ENCODE data around the gene SLC7A1.

GRCh38 chr13:29524176-29524575 lies 71.3 kb downstream of the SLC7A1 start:
- no peak for TF ChIP-seq CTCF (conservative IDR thresholded peaks at IDR 0.05; ENCODE audit: low read depth, low read length)
- no peak for TF ChIP-seq POLR2A (IDR thresholded peaks at IDR 0.05; ENCODE audit: low read depth, low read length)
- no peak for TF ChIP-seq RFX5 (IDR thresholded peaks at IDR 0.05; ENCODE audit: low read depth, low read length)
- no peak for TF ChIP-seq RAD21 (IDR thresholded peaks at IDR 0.05; ENCODE audit: low read length)
- no peak for TF ChIP-seq CEBPB (IDR thresholded peaks at IDR 0.05; ENCODE audit: low read depth, low read length)
- no peak for TF ChIP-seq USF2 (IDR thresholded peaks at IDR 0.05; ENCODE audit: low read depth, low read length)
- TF ChIP-seq MXI1 (IDR thresholded peaks at IDR 0.05; ENCODE audit: borderline replicate concordance, low read depth, low read length), result no peak
- TF ChIP-seq SMC3 (IDR thresholded peaks at IDR 0.05; ENCODE audit: low read depth, low read length), result no peak
- TF ChIP-seq ELK1 (IDR thresholded peaks at IDR 0.05; ENCODE audit: borderline replicate concordance, low read depth, low read length), result no peak
- no peak for TF ChIP-seq BHLHE40 (IDR thresholded peaks at IDR 0.05; ENCODE audit: low read depth, low read length)
- no peak for TF ChIP-seq CHD1 (IDR thresholded peaks at IDR 0.05; ENCODE audit: low read depth, low read length)
- no peak for TF ChIP-seq MAZ (IDR thresholded peaks at IDR 0.05; ENCODE audit: borderline replicate concordance, low read depth, low read length)
- TF ChIP-seq MAFK (IDR thresholded peaks at IDR 0.05; ENCODE audit: low read depth, low read length), result no peak
